GM21526 (cell line): Measurements from ENCODE around the gene BCL11B.

ENCODE experiments used
- ATAC-seq: cut with Tn5 transposase; IDR thresholded peaks from one replicate; pipeline ENCODE4 v1.9.1; 2021; ENCODE audit warnings: moderate library complexity; ENCODE audit not compliant: unreplicated experiment, low FRiP score

BCL11B gene

GRCh38 chr14:99256483-99256874, 15.5 kb downstream of the BCL11B start:
- ATAC-seq, result no peak

- ATAC-seq, result no peak
Measured at GRCh38 chr14:99255621-99256482, 16.1 kb downstream of the BCL11B start.

- ATAC-seq, result no peak
Measured at GRCh38 chr14:99254328-99255009, 17.5 kb downstream of the BCL11B start.

GRCh38 chr14:99253890-99254289, 18.1 kb downstream of the BCL11B start:
- ATAC-seq, result no peak

DNA sequence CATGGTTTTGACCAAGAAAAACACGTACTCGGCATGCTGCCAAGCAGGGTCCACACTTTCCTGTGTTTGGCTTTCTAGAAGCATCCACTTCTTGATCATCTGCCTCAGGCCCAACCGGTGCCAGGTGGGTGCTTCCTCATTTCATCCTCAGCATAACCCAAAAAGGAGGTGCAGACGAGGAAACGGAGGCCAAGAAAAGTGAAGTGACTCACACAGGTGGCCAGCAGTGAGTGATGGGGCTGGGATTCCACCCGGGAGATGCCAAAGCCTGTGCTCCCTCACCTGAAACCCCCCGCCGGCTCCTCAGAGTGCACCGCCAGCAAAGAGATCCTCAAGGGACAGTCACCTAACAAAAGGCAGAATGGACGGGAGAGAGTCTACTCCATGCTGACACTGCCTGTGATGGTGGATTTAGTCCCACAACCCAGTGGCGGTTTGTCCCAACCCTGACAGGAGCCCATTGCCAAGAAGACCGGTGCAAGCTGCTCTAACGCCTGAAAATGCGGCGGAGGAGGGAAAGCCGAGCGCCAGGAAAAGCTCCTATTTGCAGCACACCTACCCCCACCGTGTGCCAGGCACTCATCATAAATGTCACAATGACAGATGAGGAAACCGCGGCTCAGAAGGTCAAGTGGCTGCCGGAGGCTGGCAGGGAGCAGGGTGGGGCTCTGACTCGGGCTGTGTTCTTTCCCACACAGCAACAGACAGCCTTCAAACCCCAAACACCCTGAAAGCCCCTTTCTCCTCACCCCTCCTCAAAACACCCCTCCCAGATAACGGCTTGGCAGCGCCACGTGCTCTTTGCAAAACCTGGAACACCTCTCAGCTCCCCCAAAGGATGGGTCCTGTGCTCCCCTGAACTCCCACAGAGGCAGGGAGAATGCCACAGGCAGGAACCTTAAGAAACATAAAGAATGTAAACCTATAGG, 18.8 kb downstream of the BCL11B start:
- no peak for ATAC-seq

DNA sequence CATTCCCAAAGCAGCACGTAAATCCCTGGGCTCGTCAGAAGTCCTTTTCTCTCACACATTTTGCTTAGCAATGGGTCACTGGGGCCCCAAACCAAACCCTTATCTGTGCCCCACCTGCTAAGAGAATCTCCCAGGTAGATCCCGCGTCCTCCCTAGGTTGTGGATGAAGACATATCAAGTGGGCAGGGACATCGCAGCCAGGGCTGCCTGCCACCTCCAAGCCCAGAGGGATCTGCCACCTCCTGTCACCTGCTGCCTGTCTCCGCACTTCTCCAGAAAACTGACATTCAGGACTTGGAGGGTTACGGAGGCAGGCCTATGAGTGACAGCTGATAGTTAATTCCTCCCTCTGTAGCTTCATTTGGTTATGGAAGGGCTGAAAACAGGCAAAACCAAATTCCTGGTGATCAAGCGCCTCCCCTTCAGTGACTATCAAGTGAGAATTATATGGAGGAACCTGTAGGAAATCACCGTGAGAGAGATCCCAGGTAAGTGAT, 19.5 kb downstream of the BCL11B start:
- ATAC-seq, result no peak

DNA sequence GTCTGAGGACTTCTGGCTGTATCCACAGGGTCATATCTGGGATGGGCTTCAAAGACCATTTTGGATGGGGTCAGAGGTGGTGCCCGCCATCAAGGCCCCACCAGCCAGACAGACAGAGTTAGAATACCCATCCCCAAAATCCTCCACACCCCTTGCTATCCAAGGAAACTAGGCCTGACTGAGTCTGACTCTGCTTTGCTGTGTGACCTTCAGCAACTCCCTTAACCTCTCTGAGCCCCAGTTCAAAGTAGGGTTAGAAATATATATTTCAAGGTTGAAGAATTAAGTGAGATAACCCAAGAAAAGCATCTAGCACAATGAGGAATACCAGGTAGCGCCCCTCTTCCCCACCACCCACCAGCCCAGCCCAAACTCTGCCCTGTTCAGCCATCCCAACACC, 20.3 kb downstream of the BCL11B start:
- no peak for ATAC-seq

DNA sequence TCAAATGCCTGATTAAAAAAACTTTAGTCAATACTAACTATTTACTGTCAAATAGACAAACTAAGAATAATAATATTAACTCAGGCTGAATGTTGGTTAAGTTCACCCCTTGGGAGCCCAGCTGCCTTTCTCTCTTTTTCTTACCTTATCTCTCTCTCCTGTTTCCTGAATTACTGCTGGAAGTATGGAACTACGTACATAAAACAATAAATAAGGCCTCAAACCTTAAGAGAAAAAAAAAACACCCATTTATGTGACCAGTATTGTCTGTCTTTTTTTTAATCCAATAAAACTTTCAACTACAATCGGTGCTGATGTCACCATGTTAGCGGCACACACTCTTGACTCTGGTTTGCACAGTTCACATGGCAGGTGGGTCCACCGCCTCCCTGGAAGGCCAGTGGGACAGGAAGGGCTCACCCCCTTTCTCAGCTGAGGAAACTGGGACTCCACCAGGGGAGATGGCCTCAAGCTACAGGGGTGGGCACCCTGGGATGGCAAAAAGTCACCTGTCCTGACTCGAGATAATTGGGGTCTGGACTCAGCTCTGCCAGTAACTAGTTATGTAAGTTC, 21.3 kb downstream of the BCL11B start:
- ATAC-seq, result no peak

DNA sequence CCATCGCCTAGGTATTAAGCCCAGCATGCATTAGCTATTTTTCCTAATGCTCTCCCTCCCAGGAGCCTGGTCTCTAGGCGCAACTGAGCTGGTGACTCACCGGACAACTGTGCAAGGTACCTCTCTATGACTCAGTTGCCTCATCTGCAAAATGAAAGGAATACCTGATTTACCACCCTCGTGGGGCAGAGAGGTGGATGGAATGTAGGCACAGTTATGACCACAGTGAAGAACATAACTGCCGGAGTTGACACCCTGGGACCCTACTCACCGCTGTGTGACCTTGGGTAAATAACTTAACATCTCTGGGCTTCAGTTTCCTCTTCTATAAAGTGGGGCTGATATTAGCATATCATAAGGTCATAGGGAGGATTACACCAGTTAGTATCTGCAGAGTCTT, 22.6 kb downstream of the BCL11B start:
- ATAC-seq, result no peak

- no peak for ATAC-seq
Measured at GRCh38 chr14:99248761-99249171, 23.2 kb downstream of the BCL11B start.

- ATAC-seq, result no peak
Measured at GRCh38 chr14:99247772-99248171, 24.2 kb downstream of the BCL11B start.

GRCh38 chr14:99247101-99247729, 24.8 kb downstream of the BCL11B start:
- ATAC-seq, result no peak

DNA sequence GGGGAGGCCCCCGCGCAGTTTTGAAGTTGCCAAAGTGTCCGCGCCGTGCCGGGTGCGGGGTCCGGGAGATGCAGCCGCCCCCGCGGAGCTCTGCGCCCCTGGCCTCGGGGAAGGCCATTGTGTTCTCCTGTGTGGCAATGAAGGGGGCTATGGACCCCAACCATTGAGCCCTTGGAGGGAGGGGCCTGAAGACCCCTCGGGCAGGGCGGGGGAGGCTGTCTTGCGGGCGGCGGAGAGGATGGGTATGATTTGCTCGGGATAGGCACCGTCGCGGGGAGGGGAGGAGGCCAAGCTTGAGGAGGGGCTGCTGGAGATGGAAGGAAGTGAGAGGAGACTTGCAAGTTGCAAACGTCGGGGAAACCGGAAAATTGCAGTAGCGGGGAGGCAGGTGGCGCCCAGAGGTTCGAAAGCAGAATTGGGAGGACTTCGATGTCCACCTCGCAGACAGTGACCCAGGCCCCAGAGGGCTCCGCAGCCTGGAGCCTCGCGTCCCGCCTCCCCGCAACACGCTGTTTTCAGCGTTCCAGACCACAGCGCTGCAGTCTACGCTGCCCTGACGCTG, 25.4 kb downstream of the BCL11B start:
- ATAC-seq, result no peak

GRCh38 chr14:99245564-99246511, 26.2 kb downstream of the BCL11B start:
- no peak for ATAC-seq

DNA sequence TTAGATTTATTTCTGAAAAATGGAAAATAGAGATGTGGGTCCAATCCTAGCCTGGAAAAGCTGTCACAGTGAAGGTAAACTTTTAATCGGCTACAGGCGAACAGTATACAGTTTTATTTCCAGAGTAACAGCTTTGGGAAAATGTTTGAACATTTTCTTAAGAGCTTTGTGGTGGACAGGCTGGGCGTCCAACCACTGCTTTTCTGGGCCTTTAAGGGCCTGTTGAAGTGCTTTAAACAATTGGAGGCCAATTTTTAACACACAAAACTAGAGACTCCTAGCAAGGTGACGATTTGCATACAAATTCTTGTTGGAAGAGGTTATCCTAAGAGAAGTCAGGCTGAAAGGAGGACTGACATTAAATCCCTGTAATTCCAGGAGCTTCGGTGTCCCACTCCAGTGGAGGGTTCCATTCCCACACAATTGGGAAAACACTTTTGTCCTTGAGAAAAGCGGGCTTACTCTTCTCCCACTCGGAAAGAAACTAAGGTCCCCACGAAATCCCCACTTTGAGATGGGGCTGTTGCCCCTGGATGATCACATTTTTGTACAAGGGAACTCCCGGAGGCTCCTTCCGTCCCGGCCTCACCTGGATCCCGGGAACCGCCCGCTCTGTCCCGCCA, 26.9 kb downstream of the BCL11B start:
- no peak for ATAC-seq

DNA sequence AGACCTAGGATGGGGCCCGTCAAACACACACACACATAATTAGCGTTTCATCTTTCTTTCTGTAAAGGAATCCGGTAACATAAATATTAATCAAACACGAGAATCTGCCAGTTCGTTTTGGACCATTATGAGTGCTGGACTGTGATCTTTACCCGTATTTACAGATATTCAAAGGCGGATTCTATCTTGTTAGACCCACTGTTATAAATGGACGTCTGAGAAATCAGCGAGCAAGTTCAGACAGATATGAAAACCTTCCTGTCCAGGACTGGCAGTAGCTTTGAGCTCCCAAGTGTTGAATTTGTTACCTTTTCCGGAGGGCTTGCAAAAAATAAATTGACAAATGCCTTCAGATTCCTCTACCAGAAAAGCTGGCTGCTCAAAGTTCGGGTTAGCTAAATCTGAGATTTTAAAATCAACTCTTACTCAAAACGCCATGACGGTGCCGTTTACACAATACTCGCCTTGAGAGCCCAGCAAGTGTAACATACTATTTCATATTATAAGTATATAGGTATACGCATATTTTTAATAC, 27.6 kb downstream of the BCL11B start:
- no peak for ATAC-seq

- ATAC-seq, result no peak
Measured at GRCh38 chr14:99242816-99243721, 28.9 kb downstream of the BCL11B start.
